Activated naive CD8-positive, alpha-beta T cell (primary cell): ENCODE results near the gene VPS4A.
A peak's percentile ranks its signal among the peaks of the same experiment; 100 is the strongest.
"Not testable (repeated sequence)": the region's sequence is repeated elsewhere in the genome, so short reads cannot be mapped to it uniquely, and the experiment has no call there.

ENCODE experiments used
- H3K27ac Mint-ChIP-seq: one replicate; pipeline ENCODE4 v1.8.0; 2021; ENCODE audit warnings: mixed read lengths
- H3K27me3 Mint-ChIP-seq: one replicate; pipeline ENCODE4 v1.8.0; 2021; ENCODE audit warnings: mixed read lengths
- H3K36me3 Mint-ChIP-seq: one replicate; pipeline ENCODE4 v1.8.0; 2021; ENCODE audit warnings: mixed read lengths
- H3K4me1 Mint-ChIP-seq: one replicate; pipeline ENCODE4 v1.8.0; 2021; ENCODE audit warnings: low read depth, mixed read lengths
- H3K4me3 Mint-ChIP-seq: one replicate; pipeline ENCODE4 v1.8.0; 2021; ENCODE audit warnings: mild to moderate bottlenecking, mixed read lengths
- H3K9me3 Mint-ChIP-seq: one replicate; pipeline ENCODE4 v1.8.0; 2021; ENCODE audit warnings: low read depth, mixed read lengths

The VPS4A gene

GRCh38 chr16:69360070-69360469 is 48.9 kb downstream of the VPS4A start:
- H3K36me3 Mint-ChIP-seq, H3K9me3 Mint-ChIP-seq, H3K4me1 Mint-ChIP-seq, H3K27ac Mint-ChIP-seq, H3K27me3 Mint-ChIP-seq, H3K4me3 Mint-ChIP-seq: not testable (repeated sequence)

- Mint-ChIP-seq H3K36me3 (peaks cover 6% of the 10 kb centered on the region), H3K27ac (no peak overlapping the region), H3K27me3 (no peaks in the 10 kb centered on the region), H3K4me3 (no peak overlapping the region), H3K4me1 (peaks cover 10% of the 10 kb centered on the region), H3K9me3 (no peaks in the 10 kb centered on the region)
These were observed 52.1 kb downstream of the VPS4A start for GRCh38 chr16:69363281-69363717.

GRCh38 chr16:69364088-69364487 is 52.9 kb downstream of the VPS4A start:
- Mint-ChIP-seq H3K4me3 (no peak overlapping the region), H3K4me1 (peaks cover 10% of the 10 kb centered on the region), H3K27me3 (no peaks in the 10 kb centered on the region), H3K27ac (no peak overlapping the region), H3K36me3 (peaks cover 6% of the 10 kb centered on the region), H3K9me3 (no peaks in the 10 kb centered on the region)

- peaks cover 13% of the 10 kb centered on the region for H3K4me1 Mint-ChIP-seq
These were observed 54.8 kb downstream of the VPS4A start for GRCh38 chr16:69365901-69366300.

GRCh38 chr16:69366431-69366830 is 55.3 kb downstream of the VPS4A start:
- Mint-ChIP-seq H3K4me3 (no peak overlapping the region), H3K27me3 (no peaks in the 10 kb centered on the region), H3K36me3 (peaks cover 14% of the 10 kb centered on the region), H3K4me1 (peaks cover 13% of the 10 kb centered on the region), H3K27ac (no peak overlapping the region), H3K9me3 (no peaks in the 10 kb centered on the region)

More at GRCh38 chr16:69365901-69366300, 54.8 kb downstream of the VPS4A start:
- Mint-ChIP-seq H3K4me3 (no peak overlapping the region), H3K27ac (peak overlapping the region; percentile 4), H3K27me3 (no peaks in the 10 kb centered on the region), H3K9me3 (no peaks in the 10 kb centered on the region), H3K36me3 (peaks cover 15% of the 10 kb centered on the region)

GRCh38 chr16:69367980-69368379 is 56.8 kb downstream of the VPS4A start:
- Mint-ChIP-seq H3K4me3 (no peak overlapping the region), H3K27ac (no peak overlapping the region), H3K36me3 (peaks cover 12% of the 10 kb centered on the region), H3K27me3 (no peaks in the 10 kb centered on the region), H3K9me3 (no peaks in the 10 kb centered on the region), H3K4me1 (peaks cover 10% of the 10 kb centered on the region)

- Mint-ChIP-seq H3K36me3 (peaks cover 12% of the 10 kb centered on the region), H3K27ac (no peak overlapping the region), H3K9me3 (no peaks in the 10 kb centered on the region), H3K27me3 (no peaks in the 10 kb centered on the region), H3K4me1 (peaks cover 13% of the 10 kb centered on the region), H3K4me3 (no peak overlapping the region)
These were observed 57.7 kb downstream of the VPS4A start for GRCh38 chr16:69368866-69369265.

GRCh38 chr16:69371564-69371963 is 60.4 kb downstream of the VPS4A start:
- no peak overlapping the region for H3K4me3 Mint-ChIP-seq
- no peak overlapping the region for H3K27ac Mint-ChIP-seq
- peaks cover 9% of the 10 kb centered on the region for H3K36me3 Mint-ChIP-seq
- H3K27me3 Mint-ChIP-seq: no peaks in the 10 kb centered on the region
- peaks cover 11% of the 10 kb centered on the region for H3K4me1 Mint-ChIP-seq
- no peaks in the 10 kb centered on the region for H3K9me3 Mint-ChIP-seq

GRCh38 chr16:69373019-69373418 is 61.9 kb downstream of the VPS4A start:
- H3K4me1 Mint-ChIP-seq: peaks cover 14% of the 10 kb centered on the region
- peaks cover 9% of the 10 kb centered on the region for H3K36me3 Mint-ChIP-seq
- no peak overlapping the region for H3K4me3 Mint-ChIP-seq
- H3K27me3 Mint-ChIP-seq: no peaks in the 10 kb centered on the region
- no peaks in the 10 kb centered on the region for H3K9me3 Mint-ChIP-seq
- H3K27ac Mint-ChIP-seq: no peak overlapping the region
